SH-SY5Y (cell line): ENCODE data around the gene RNASE9.

ENCODE experiments used
- GATA2 ChIP-seq: IDR thresholded peaks from 2 replicates; pipeline ENCODE4 v1.6.1; 2011; ENCODE audit warnings: mild to moderate bottlenecking, low read depth, low read length
- GATA3 ChIP-seq: IDR thresholded peaks from 2 replicates; pipeline ENCODE4 v1.6.1; 2011; ENCODE audit warnings: low read depth, mild to moderate bottlenecking, low read length, moderate library complexity

DNA sequence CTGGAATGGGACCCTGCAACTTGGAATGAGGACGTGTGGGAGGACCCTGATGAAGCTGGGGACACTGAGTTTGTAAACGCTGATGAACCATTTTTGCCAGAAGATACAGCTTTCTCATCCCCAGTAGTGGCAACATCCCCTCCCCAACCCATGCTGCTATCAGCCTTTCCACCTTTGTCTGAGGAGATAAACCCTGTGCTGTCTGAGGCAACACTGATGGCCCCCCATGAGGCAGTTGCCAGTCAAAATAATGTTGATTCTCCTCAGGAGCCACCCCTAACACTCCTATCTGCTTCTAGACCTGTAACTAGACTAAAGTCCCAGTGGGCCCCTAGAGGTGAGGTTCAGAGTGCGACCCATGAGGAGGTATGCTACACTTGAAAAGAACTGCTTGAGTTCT lies 7.5 kb upstream of the RNASE9 start:
- no peak for TF ChIP-seq GATA2
- TF ChIP-seq GATA3: no peak
